Smooth muscle cell (in vitro differentiated cells): ENCODE results near the gene MAMDC2. TPM values are rescaled to one million over a fixed set of nuclear protein-coding genes. Genes with fewer than 3 reads are reported as not detected.

Source experiments
- DNase-seq: peaks from one replicate; lab custom pipeline; 2025; ENCODE audit not compliant: unreplicated experiment; lab: John Stamatoyannopoulos, UW
- H2AFZ ChIP-seq: fragments of 200-600 bp; sonication (generic); 2 replicates; pipeline ENCODE4 v1.6.0; 2016; ENCODE audit warnings: antibody characterized with exemption, low read depth, mild to moderate bottlenecking
- H3F3A ChIP-seq: fragments of 200-600 bp; sonication (generic); 2 replicates; pipeline ENCODE4 v1.6.0; 2017; ENCODE audit warnings: antibody characterized with exemption, low read depth
- H3K27ac ChIP-seq: fragments of 200-600 bp; sonication (generic); 2 replicates; pipeline ENCODE4 v1.5.1; 2016; ENCODE audit warnings: low read depth, mild to moderate bottlenecking
- H3K27me3 ChIP-seq: fragments of 200-600 bp; sonication (generic); 2 replicates; pipeline ENCODE4 v1.6.1; 2016; ENCODE audit warnings: low read depth, mild to moderate bottlenecking
- H3K36me3 ChIP-seq: fragments of 200-600 bp; sonication (generic); 2 replicates; pipeline ENCODE4 v1.5.1; 2016; ENCODE audit warnings: low read depth
- H3K4me1 ChIP-seq: fragments of 200-600 bp; sonication (generic); 2 replicates; pipeline ENCODE4 v1.5.1; 2016; ENCODE audit warnings: low read depth
- H3K4me2 ChIP-seq: fragments of 200-600 bp; sonication (generic); 2 replicates; pipeline ENCODE4 v1.6.0; 2016; ENCODE audit warnings: mild to moderate bottlenecking
- H3K4me3 ChIP-seq: fragments of 200-600 bp; sonication (generic); 2 replicates; pipeline ENCODE4 v1.5.1; 2016; ENCODE audit warnings: mild to moderate bottlenecking
- H3K79me2 ChIP-seq: fragments of 200-600 bp; sonication (generic); 2 replicates; pipeline ENCODE4 v1.6.0; 2016; ENCODE audit warnings: low read depth, mild to moderate bottlenecking
- H3K9ac ChIP-seq: fragments of 200-600 bp; sonication (generic); 2 replicates; pipeline ENCODE4 v1.6.0; 2016; ENCODE audit warnings: low read depth
- H3K9me3 ChIP-seq: fragments of 200-600 bp; sonication (generic); replicated peaks from 2 replicates; pipeline ENCODE4 v1.5.1; 2016; ENCODE audit warnings: low read depth
- H4K20me1 ChIP-seq: fragments of 200-600 bp; sonication (generic); 2 replicates; pipeline ENCODE4 v1.6.0; 2016; ENCODE audit warnings: low read depth
- WGBS: methylation state at CpG from one replicate; pipeline ENCODE4 v1.1.7; 2016; ENCODE audit warnings: low lambda C conversion rate; 5-methylcytosine and 5-hydroxymethylcytosine counted together
- polyA plus RNA-seq: library from polyadenylated mRNA; unstranded; fragments of >200 nt; fragmentation: Nextera tagmentation; extraction: Ambion mirVana; gene quantifications from 2 replicates; pipeline ENCODE4 v1.2.1, GENCODE V29; 2016
- total RNA-seq: library from RNA; depleted of rRNA; stranded (reverse); fragments of >200 nt; gene quantifications from 2 replicates; pipeline ENCODE4 v1.2.3, GENCODE V29; 2014
- TF ChIP-seq, protein P1 (sequence below): fragments of 200-600 bp; sonication (generic); IDR thresholded peaks from 2 replicates; pipeline ENCODE4 v1.5.1; 2017; ENCODE audit warnings: borderline replicate concordance, mild to moderate bottlenecking, antibody characterized with exemption; ENCODE audit not compliant: insufficient read depth, poor library complexity, severe bottlenecking

MAMDC2 gene
- total and polyA plus RNA-seq, 2 experiments from 2014 or later: 8.2 to 13.0 TPM

DNA sequence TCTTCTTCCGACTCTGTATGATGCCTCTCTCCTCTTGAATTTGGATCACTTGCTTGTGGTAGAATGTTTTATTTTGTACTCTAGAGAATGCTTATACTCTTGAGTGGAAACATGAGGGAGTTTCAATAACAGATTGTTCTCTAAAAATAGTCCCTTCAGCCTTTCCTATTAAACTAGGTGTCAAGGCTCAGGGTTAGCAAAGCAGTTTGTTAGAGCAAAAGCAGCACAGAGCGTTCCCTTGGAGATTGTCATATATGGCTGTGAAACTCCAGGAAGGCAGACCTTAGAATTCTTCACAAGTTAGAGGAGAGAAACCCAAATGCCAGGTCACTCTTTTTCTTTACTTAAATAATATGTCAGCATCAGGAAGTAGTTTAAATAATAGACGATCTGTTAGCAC lies 33.0 kb downstream of the MAMDC2 start:
- Histone ChIP-seq H3K27ac (no peak overlapping the region), H3K27me3 (no peaks in the 10 kb centered on the region), H3K4me3 (no peak overlapping the region), H3K9me3 (no peaks in the 10 kb centered on the region), H3F3A (no peaks in the 10 kb centered on the region), H3K4me1 (no peaks in the 10 kb centered on the region), H3K36me3 (no peaks in the 10 kb centered on the region), H3K4me2 (no peak overlapping the region), H2AFZ (no peak overlapping the region), H4K20me1 (no peaks in the 10 kb centered on the region), H3K9ac (no peak overlapping the region), H3K79me2 (no peaks in the 10 kb centered on the region)
- TF ChIP-seq, protein P1, sequence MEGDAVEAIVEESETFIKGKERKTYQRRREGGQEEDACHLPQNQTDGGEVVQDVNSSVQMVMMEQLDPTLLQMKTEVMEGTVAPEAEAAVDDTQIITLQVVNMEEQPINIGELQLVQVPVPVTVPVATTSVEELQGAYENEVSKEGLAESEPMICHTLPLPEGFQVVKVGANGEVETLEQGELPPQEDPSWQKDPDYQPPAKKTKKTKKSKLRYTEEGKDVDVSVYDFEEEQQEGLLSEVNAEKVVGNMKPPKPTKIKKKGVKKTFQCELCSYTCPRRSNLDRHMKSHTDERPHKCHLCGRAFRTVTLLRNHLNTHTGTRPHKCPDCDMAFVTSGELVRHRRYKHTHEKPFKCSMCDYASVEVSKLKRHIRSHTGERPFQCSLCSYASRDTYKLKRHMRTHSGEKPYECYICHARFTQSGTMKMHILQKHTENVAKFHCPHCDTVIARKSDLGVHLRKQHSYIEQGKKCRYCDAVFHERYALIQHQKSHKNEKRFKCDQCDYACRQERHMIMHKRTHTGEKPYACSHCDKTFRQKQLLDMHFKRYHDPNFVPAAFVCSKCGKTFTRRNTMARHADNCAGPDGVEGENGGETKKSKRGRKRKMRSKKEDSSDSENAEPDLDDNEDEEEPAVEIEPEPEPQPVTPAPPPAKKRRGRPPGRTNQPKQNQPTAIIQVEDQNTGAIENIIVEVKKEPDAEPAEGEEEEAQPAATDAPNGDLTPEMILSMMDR: no peak
- 91% methylated on average over 3 of the region's 3 CpGs for WGBS
- DNase-seq: no peak

DNA sequence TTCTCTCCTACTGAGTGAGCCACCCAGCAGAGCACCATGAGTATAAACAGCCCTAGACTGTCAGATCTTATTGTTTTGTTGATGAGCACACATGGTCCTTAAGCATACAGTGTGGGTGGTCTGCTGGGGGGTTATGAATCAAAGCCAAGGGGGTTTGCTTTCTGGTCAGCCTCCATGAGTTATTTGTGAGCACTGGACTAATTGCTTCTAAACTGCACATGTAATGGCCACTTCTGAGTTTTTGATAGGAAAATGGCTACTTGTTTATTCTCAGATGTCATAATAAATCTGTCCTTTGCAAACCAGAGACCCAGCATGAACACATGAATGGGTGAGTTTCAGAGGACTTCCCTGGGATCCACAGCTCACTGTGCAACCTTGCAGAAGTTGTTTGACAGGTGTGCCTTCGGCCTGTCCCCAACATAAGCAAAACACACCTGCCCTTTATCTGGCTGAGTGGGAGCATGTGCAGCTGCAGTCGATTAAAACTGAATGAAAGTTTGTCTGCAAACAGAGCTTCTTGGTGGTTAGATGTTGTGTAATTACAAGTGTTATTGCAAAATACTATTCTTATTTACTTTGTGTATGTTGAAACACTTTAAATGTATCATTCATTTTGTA lies 35.9 kb downstream of the MAMDC2 start:
- Histone ChIP-seq H3K36me3 (no peaks in the 10 kb centered on the region), H3K9me3 (no peaks in the 10 kb centered on the region), H3K9ac (no peak overlapping the region), H3K4me2 (no peak overlapping the region), H3K4me1 (peaks cover 5% of the 10 kb centered on the region), H2AFZ (no peak overlapping the region), H3F3A (no peaks in the 10 kb centered on the region), H4K20me1 (no peaks in the 10 kb centered on the region), H3K27ac (no peak overlapping the region), H3K79me2 (no peaks in the 10 kb centered on the region), H3K4me3 (no peak overlapping the region), H3K27me3 (no peaks in the 10 kb centered on the region)
- TF ChIP-seq, protein P1: no peak
- DNase-seq: no peak
- 82% methylated on average over 2 of the region's 2 CpGs for WGBS

DNA sequence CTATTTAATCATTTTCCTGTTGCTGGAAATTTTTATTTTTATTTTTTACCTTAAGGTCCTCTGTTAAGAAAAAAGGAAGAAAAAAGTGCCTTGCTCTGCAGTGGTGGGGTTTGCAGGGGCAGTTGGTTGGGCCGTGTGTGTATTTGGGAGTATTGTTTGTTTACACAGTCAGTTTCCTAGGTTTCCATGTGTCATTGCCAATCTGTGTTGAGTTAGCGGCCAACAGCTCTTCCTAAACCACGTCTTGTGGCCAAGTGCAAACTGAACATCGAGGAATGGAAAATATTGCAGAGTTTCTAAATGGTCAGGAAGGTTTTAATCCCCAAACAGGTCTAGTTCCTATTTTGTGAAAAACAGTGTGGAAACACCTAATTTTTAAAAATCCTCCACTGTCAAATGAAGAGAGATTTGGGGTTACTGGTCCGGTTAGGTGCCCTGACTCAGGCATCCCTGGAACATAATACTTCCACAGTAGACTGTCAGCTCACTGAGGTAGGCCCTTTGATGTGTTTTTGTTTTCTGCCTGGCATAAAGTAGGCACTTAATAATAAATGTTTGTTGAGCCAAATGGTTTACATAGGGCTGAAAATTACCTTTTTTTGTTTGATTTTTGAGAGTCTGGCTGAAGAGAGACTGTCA lies 37.0 kb downstream of the MAMDC2 start:
- Histone ChIP-seq H4K20me1 (no peaks in the 10 kb centered on the region), H3K27ac (peak overlapping the region; percentile 50)
- TF ChIP-seq, protein P1: no peak

DNA sequence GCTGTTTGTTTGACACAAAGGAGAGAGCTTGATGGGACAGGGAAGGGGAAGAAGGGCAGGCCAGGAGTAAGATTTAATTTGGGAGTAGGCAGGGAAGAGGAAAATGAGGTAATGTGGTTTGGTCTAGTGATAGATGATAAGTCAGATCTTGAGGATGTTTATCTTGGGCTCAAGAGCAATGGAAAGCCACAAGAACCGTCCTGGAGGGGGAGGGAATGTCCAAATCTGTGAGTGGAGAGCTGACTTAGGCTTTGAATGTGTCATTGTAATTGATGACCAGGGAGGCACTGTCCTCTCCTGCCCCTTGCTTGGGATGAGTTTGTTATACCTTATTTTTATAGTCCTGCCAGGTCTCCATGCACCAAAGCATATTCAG lies 37.5 kb downstream of the MAMDC2 start:
- peaks cover 5% of the 10 kb centered on the region for H3K4me1 ChIP-seq
- H3F3A ChIP-seq: no peaks in the 10 kb centered on the region
- no peaks in the 10 kb centered on the region for H4K20me1 ChIP-seq
- no peaks in the 10 kb centered on the region for H3K9me3 ChIP-seq
- H3K27ac ChIP-seq: peak overlapping the region; percentile 50
- no peaks in the 10 kb centered on the region for H3K36me3 ChIP-seq
- no peak for DNase-seq
- no peaks in the 10 kb centered on the region for H3K79me2 ChIP-seq
- H3K9ac ChIP-seq: peak overlapping the region; percentile 47
- no peaks in the 10 kb centered on the region for H3K27me3 ChIP-seq
- no peak overlapping the region for H3K4me3 ChIP-seq
- no peak overlapping the region for H2AFZ ChIP-seq
- no peak overlapping the region for H3K4me2 ChIP-seq
- TF ChIP-seq, protein P1: no peak
- 38% methylated on average over 1 of the region's 1 CpG for WGBS

More for the DNA sequence above, 37.0 kb downstream of the MAMDC2 start:
- 60% methylated on average over 5 of the region's 5 CpGs for WGBS
- Histone ChIP-seq H3F3A (no peaks in the 10 kb centered on the region), H3K9me3 (no peaks in the 10 kb centered on the region), H3K4me3 (no peak overlapping the region), H3K4me1 (peaks cover 5% of the 10 kb centered on the region), H3K9ac (peak overlapping the region; percentile 47), H3K27me3 (no peaks in the 10 kb centered on the region), H2AFZ (no peak overlapping the region), H3K79me2 (no peaks in the 10 kb centered on the region), H3K36me3 (no peaks in the 10 kb centered on the region), H3K4me2 (no peak overlapping the region)
- DNase-seq: no peak
